GM12878 (cell line): ENCODE results near the gene C9orf153.

ENCODE experiments used
- CBX5 ChIP-seq: sonication (generic); IDR thresholded peaks from 2 replicates; pipeline ENCODE4 v1.6.1; 2016; ENCODE audit warnings: low read depth, moderate library complexity, mild to moderate bottlenecking, inconsistent platforms
- GATAD2B ChIP-seq: fragments of 450-650 bp; conservative IDR thresholded peaks from 2 replicates; pipeline ENCODE4 v1.6.1; 2017; ENCODE audit warnings: low read depth, mild to moderate bottlenecking, moderate library complexity
- JUND ChIP-seq: IDR thresholded peaks from 2 replicates; pipeline ENCODE4 v1.6.1; 2012; ENCODE audit warnings: low read depth, mild to moderate bottlenecking, low read length, improper control_type of control experiment, moderate library complexity
- POLR2AphosphoS5 ChIP-seq: IDR thresholded peaks from 2 replicates; pipeline ENCODE4 v1.6.1; 2011; ENCODE audit warnings: mild to moderate bottlenecking, low read length, inconsistent platforms
- RAD21 ChIP-seq: IDR thresholded peaks from 2 replicates; pipeline ENCODE4 v1.6.1; 2011; ENCODE audit warnings: mild to moderate bottlenecking, low read depth, low read length, moderate library complexity; ENCODE audit not compliant: insufficient read depth
- RCOR1 ChIP-seq: conservative IDR thresholded peaks from 2 replicates; pipeline ENCODE4 v1.6.1; 2012; ENCODE audit warnings: low read depth, low read length, improper control_type of control experiment
- ZNF24 ChIP-seq: fragments of 450-650 bp; IDR thresholded peaks from 2 replicates; pipeline ENCODE4 v1.6.1; 2017; ENCODE audit warnings: antibody characterized with exemption, mild to moderate bottlenecking
- TF ChIP-seq, protein P1 (sequence below): fragments of 450-650 bp; IDR thresholded peaks from 2 replicates; pipeline ENCODE4 v1.6.1; 2017; ENCODE audit warnings: mild to moderate bottlenecking
- TF ChIP-seq, protein P2 (sequence below), 3 experiments: IDR thresholded peaks in 2 of 3; conservative IDR thresholded peaks in 1 of 3; 2 replicates each; pipeline ENCODE4 v1.5.1; 2011; ENCODE audit warnings: low read depth in 3 of 3, low read length in 3 of 3, mild to moderate bottlenecking in 3 of 3, control low read depth in 2 of 3, moderate library complexity in 2 of 3, inconsistent platforms in 1 of 3, mixed read lengths in 1 of 3; ENCODE audit not compliant: control insufficient read depth in 2 of 3, insufficient read depth in 1 of 3; ENCODE audit errors: extremely low read depth in 1 of 3
- TF ChIP-seq, protein P3 (sequence below): fragments of 450-650 bp; IDR thresholded peaks from 2 replicates; pipeline ENCODE4 v1.6.1; 2014; ENCODE audit warnings: mild to moderate bottlenecking
- TF ChIP-seq, protein P4 (sequence below): IDR thresholded peaks from 2 replicates; pipeline ENCODE4 v1.6.1; 2011; ENCODE audit warnings: low read depth, mild to moderate bottlenecking, low read length, moderate library complexity, borderline replicate concordance; ENCODE audit errors: extremely low read depth

DNA sequence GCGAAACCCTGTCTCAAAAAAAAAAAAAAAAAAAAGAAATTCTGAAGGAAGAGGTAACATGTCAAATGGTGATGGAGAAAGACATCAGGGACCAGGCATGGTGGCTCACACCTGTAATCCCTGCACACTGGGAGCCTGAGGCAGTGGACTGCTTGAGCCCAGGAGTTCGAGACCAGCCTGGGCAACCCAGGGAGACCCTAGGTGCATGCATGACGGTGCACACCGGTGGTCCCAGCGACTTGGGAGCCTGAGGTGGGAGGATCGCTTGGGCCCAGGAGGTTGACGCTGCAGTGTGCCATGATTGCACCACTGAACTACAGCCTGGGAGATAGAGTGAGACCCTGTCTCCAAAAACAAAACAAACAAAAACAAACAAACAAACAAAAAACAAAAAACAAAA, 21.1 kb upstream of the C9orf153 start:
- TF ChIP-seq RCOR1 (no peak), GATAD2B (no peak), JUND (no peak), POLR2AphosphoS5 (no peak), ZNF24 (no peak), RAD21 (no peak), CBX5 (no peak)
- TF ChIP-seq, protein P1, sequence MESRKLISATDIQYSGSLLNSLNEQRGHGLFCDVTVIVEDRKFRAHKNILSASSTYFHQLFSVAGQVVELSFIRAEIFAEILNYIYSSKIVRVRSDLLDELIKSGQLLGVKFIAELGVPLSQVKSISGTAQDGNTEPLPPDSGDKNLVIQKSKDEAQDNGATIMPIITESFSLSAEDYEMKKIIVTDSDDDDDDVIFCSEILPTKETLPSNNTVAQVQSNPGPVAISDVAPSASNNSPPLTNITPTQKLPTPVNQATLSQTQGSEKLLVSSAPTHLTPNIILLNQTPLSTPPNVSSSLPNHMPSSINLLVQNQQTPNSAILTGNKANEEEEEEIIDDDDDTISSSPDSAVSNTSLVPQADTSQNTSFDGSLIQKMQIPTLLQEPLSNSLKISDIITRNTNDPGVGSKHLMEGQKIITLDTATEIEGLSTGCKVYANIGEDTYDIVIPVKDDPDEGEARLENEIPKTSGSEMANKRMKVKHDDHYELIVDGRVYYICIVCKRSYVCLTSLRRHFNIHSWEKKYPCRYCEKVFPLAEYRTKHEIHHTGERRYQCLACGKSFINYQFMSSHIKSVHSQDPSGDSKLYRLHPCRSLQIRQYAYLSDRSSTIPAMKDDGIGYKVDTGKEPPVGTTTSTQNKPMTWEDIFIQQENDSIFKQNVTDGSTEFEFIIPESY: no peak
- TF ChIP-seq, protein P2, sequence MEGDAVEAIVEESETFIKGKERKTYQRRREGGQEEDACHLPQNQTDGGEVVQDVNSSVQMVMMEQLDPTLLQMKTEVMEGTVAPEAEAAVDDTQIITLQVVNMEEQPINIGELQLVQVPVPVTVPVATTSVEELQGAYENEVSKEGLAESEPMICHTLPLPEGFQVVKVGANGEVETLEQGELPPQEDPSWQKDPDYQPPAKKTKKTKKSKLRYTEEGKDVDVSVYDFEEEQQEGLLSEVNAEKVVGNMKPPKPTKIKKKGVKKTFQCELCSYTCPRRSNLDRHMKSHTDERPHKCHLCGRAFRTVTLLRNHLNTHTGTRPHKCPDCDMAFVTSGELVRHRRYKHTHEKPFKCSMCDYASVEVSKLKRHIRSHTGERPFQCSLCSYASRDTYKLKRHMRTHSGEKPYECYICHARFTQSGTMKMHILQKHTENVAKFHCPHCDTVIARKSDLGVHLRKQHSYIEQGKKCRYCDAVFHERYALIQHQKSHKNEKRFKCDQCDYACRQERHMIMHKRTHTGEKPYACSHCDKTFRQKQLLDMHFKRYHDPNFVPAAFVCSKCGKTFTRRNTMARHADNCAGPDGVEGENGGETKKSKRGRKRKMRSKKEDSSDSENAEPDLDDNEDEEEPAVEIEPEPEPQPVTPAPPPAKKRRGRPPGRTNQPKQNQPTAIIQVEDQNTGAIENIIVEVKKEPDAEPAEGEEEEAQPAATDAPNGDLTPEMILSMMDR (IDR thresholded peaks at IDR 0.05 in 2 of 3, conservative IDR thresholded peaks at IDR 0.05 in 1 of 3; ENCODE audit: control insufficient read depth in 2 of 3, extremely low read depth in 1 of 3, insufficient read depth in 1 of 3, low read depth in 3 of 3, low read length in 3 of 3): no peak
- TF ChIP-seq, protein P3, sequence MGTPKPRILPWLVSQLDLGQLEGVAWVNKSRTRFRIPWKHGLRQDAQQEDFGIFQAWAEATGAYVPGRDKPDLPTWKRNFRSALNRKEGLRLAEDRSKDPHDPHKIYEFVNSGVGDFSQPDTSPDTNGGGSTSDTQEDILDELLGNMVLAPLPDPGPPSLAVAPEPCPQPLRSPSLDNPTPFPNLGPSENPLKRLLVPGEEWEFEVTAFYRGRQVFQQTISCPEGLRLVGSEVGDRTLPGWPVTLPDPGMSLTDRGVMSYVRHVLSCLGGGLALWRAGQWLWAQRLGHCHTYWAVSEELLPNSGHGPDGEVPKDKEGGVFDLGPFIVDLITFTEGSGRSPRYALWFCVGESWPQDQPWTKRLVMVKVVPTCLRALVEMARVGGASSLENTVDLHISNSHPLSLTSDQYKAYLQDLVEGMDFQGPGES: no peak
- TF ChIP-seq, protein P4, sequence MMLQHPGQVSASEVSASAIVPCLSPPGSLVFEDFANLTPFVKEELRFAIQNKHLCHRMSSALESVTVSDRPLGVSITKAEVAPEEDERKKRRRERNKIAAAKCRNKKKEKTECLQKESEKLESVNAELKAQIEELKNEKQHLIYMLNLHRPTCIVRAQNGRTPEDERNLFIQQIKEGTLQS: no peak
